ENCODE measurements around the gene ELN. TPM values are rescaled to one million over a fixed set of nuclear protein-coding genes. Genes with fewer than 3 reads are reported as not detected.

Gene ELN
- total RNA-seq, 1 donor from 2014 or later = 395 TPM

DNA sequence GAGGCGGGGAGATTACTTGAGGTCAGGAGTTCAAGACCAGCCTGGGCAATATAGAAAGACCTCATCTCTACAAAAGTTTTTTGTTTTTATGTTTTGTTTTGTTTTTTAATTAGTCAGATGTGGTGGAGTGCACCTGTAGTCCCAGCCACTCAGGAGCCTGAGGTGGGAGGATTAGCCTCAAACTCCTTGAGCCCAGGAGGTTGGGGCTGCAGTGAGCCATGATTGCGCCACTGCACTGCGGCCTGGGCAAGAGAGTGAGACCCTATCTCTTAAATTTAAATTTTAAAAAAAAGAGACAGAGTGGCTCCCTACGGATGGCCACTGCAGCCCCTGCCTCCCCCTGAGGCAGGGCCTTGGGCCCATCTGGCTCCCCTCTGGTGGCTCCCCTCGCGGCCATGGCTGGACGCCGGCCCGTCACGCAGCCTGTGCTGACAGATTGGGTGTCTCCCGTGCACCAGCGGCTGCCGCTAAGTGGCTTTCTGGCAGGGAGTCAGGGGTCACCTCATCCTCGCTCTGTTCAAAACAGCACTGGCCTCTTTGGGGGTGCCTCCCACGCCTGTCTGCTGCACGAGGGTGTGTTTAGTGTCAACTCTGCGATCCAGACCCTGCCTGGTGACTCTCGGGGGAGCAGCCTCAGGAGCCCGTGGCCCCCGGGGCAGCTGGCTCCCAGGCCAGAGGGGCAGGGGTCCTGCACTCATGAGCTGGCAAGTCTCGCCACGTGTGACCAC is 44.4 kb upstream of the ELN start:
- intact Hi-C loops (cut with DNase I) = no loop called here
- TF ChIP-seq, protein P1, sequence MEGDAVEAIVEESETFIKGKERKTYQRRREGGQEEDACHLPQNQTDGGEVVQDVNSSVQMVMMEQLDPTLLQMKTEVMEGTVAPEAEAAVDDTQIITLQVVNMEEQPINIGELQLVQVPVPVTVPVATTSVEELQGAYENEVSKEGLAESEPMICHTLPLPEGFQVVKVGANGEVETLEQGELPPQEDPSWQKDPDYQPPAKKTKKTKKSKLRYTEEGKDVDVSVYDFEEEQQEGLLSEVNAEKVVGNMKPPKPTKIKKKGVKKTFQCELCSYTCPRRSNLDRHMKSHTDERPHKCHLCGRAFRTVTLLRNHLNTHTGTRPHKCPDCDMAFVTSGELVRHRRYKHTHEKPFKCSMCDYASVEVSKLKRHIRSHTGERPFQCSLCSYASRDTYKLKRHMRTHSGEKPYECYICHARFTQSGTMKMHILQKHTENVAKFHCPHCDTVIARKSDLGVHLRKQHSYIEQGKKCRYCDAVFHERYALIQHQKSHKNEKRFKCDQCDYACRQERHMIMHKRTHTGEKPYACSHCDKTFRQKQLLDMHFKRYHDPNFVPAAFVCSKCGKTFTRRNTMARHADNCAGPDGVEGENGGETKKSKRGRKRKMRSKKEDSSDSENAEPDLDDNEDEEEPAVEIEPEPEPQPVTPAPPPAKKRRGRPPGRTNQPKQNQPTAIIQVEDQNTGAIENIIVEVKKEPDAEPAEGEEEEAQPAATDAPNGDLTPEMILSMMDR (IDR thresholded peaks at IDR 0.05) = no peak
- Histone ChIP-seq H3K27me3 (no peaks in the 10 kb centered on the region), H3K4me3 (no peak overlapping the region), H3K9me3 (no peaks in the 10 kb centered on the region), H3K36me3 (no peaks in the 10 kb centered on the region), H3K4me1 (peaks cover 7 to 35% of the 10 kb centered on the region in 2 donors), H3K27ac (peak overlapping the region in 1 of 2 donors; percentile 94)
- DNase-seq (ENCODE audit: low spot score in 2 of 2) = no peak

DNA sequence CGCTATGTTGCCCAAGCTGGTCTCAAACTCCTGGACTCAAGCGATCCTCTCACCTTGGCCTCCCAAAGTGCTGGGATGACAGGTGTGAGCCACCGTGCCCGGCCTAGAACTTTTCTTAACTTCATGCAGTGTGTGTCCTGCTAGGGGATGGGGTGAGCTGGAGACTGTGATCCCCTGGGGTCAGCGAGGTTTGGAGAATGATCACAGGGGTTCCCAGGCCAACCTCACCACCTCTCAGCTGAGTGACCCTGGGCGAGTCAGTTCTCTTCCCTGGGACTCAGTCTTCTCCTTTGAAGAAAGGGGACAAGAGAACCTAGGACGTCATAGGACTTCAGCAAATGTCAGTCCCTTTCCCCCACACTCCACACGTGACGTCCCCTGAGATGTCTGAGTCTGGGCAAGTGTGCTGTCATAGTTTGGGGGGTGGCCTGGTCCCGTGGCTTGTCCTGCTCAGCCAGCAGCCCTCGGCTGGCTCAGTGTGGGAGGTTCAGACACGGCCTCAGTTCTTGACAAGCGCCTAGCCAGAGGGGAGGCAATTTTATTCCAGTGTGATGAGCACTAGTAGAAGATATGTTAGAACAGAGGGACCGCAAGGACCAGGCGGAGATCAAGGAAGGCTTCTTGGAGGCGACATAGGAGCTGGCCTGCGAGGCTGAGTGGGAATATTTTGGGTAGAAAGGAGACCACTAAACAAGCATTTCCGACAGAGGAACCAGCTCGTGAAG is 43.3 kb upstream of the ELN start:
- Histone ChIP-seq H3K27ac (peak overlapping the region; percentile 8 to 94), H3K9me3 (no peaks in the 10 kb centered on the region), H3K36me3 (no peaks in the 10 kb centered on the region), H3K4me3 (no peak overlapping the region), H3K27me3 (no peaks in the 10 kb centered on the region), H3K4me1 (peaks cover 7 to 30% of the 10 kb centered on the region in 2 donors)
- TF ChIP-seq, protein P1 (IDR thresholded peaks at IDR 0.05) = no peak
- DNase-seq (ENCODE audit: low spot score in 2 of 2) = no peak
- intact Hi-C loops (cut with DNase I) = no loop called here

DNA sequence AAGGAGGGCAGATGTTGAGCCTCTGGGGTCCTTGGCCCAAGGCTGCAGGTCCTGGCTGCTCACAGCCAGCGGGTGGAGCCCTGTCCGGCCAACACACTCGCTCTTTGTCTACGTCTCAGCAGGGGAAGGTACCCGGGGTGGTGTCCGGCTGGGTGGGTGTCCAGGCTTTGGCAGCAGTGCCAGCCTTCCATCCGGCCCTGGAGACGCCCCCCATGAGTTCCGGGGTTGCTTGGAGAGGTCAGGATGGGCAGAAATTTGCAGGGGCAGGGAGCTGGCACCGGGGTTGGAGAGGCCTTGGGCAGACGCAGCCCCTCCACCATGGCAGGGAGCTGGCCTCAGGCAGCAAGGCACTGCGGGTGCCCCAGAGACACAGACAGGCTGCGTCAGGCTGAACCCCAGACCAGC is 42.2 kb upstream of the ELN start:
- no peak for DNase-seq (ENCODE audit: low spot score in 2 of 2)
- no peaks in the 10 kb centered on the region for H3K36me3 ChIP-seq

DNA sequence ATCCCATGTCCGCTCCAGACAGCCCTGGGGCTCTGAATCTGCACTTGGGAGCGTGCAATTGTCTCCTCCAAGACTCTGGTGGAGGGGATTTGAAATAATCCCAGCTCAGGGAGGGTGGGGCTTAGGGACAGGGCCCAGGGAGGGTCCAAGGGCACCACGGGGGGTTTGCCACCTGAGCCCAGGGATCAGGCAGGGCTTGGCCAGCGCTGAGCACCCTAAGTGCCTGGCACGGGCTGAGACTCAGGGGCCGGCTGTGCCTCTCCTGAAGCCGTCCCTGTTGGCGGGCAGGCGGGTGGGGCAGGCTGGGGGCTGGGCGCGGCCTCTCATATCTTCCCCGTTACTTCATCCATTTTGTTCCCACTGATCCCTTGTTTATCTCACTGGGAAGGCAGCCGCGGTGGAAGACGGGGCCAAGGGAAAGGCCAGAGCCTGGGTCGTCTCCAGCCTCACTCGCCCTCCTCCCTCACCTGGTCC is 41.8 kb upstream of the ELN start:
- H3K4me3 ChIP-seq = peak overlapping the region in 1 of 2 donors; percentile 31
- DNase-seq (ENCODE audit: low spot score in 2 of 2) = peak in 1 of 2 donors; percentile 87
- intact Hi-C loops (cut with DNase I) = loop anchor here (2.0 kb wide), 1 partner anchor 15 kb away; no protein-coding TSS in a partner anchor
- H3K27ac ChIP-seq = peak overlapping the region; percentile 70 to 94
- H3K36me3 ChIP-seq = no peaks in the 10 kb centered on the region
- H3K27me3 ChIP-seq = no peaks in the 10 kb centered on the region
- H3K4me1 ChIP-seq = peaks cover 7 to 37% of the 10 kb centered on the region in 2 donors
- no peaks in the 10 kb centered on the region for H3K9me3 ChIP-seq
- TF ChIP-seq, protein P1 (IDR thresholded peaks at IDR 0.05) = no peak

More for the DNA sequence above, 42.2 kb upstream of the ELN start:
- Histone ChIP-seq H3K27me3 (no peaks in the 10 kb centered on the region), H3K4me1 (peaks cover 7 to 32% of the 10 kb centered on the region in 2 donors), H3K4me3 (peak overlapping the region in 1 of 2 donors; percentile 31), H3K9me3 (no peaks in the 10 kb centered on the region), H3K27ac (peak overlapping the region; percentile 70 to 94)
- intact Hi-C loops (cut with DNase I) = loop anchor here (2.0 kb wide), 1 partner anchor 15 kb away; no protein-coding TSS in a partner anchor
- TF ChIP-seq, protein P1 (IDR thresholded peaks at IDR 0.05) = peak in 1 of 3 experiments; percentile 24

DNA sequence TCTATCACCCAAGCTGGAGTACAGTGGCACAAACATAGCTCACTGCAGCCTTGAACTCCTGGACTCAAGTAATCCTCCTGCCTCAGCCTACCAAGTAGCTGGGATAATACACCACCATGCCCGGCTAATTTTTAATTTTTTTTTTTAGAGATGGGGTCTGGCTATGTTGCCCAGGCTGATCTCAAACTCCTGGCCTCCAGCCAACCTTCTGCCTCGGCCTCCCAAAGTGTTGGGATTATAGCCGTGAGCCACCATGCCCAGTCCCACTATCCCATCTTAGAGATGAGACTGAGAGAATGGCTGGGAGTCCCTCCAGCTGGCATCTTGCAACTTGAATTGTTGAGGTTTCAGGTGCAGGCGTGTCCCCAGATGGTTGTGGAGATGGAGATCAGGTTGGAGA is 40.7 kb upstream of the ELN start:
- peaks cover 12 to 45% of the 10 kb centered on the region in 2 donors for H3K4me1 ChIP-seq
- H3K4me3 ChIP-seq = no peak overlapping the region
- TF ChIP-seq, protein P1 (IDR thresholded peaks at IDR 0.05) = no peak
- no peaks in the 10 kb centered on the region for H3K27me3 ChIP-seq
- H3K9me3 ChIP-seq = no peaks in the 10 kb centered on the region
- no peaks in the 10 kb centered on the region for H3K36me3 ChIP-seq
- peak overlapping the region; percentile 94 for H3K27ac ChIP-seq
- DNase-seq (ENCODE audit: low spot score in 2 of 2) = no peak
- intact Hi-C loops (cut with DNase I) = loop anchor here (2.0 kb wide), 1 partner anchor 16 kb away; no protein-coding TSS in a partner anchor
